Ureter (tissue), 1 donor: ENCODE measurements around the gene ANO2. TPM values are rescaled to one million over a fixed set of nuclear protein-coding genes. Genes with fewer than 3 reads are reported as not detected.
A peak's percentile ranks its signal among the peaks of the same experiment; 100 is the strongest.

Experiments
- DNase-seq: peaks from one replicate; pipeline ENCODE4 v3.0.0-alpha.2; 2020; ENCODE audit warnings: low spot score
- total RNA-seq: library from RNA; stranded (reverse); gene quantifications from one replicate; pipeline ENCODE4 v1.2.4, GENCODE V29; 2023
- donor health status: DM: yes; HTN: yes; CAD: no.

The ANO2 gene
- total RNA-seq: 4.2 TPM

DNA sequence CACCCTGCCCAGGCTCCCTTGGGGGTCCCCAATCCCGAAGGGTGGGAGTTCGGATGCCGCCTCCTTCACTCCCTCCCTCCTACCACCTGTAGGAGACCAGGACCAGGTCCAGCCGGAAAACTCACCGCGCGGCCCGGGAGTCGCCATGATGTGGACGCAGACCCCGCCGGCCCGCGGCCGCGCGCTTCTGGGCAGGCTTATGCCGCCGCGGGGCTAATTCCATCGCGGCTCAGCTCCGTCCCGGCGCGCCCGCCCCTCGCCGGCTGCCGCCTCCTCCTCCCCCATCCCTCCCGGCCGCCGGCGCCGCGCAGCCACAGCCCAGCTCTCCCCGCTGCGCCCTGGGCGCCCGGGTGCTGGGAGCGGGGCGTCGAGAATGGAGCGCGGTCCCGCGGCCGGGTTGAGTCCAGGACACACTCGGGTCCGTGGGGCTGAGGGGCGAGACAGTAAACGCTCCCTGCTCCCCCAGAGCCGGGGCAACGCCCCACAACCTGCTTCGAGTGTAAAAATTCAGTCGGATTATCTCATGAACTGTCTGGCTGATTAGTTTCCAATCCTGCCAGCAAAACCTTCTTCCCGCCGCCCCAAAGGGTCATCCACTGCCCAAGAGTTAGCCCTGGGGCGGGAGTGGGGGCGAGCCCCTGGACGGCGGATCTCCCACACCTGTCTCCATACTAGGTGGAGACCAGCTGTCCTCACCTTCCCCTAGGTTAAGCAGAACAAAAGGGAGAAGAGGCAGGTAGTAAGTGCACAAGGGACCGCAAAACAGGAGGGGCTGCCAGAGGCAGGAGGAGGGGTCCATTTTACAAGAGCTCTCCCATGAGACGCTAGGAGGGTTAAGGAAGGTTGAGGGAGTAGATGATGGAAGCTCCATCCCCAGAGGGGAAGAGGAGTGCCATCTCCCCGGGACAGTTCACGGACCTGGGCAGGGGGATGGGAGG, at the start of gene ANO2:
TSS of gene ANO2 (minus strand) at position 189 of the 938 bp plus-strand sequence. CDS start at position 147, 42 bp downstream.
- DNase-seq: no peak

GRCh38 chr12:5989621-5990020, 44.6 kb upstream of the ANO2 start:
- no peak for DNase-seq

DNA sequence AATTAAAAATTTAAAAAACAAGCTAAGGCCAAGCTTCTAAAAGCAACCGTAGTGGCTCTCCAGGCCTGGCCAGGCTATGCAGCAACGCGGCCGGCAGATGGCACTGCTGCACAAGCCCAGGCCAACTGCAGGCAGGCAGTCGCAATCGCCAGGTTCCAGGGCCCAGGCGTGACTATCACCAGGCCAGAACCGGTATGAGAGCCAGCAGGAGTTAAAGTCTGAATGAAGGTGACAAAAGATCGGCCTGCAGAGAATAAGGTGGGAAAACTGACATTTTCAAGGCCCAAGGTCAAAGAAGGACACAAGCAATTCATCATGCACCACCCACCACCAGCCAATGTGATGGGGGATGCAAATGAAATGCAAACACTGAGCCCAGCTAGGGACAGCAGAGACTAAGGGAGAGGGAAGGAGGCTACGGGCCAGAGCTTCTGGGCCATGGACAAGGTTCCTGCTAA, 43.6 kb upstream of the ANO2 start:
- peak; percentile 79 for DNase-seq

DNA sequence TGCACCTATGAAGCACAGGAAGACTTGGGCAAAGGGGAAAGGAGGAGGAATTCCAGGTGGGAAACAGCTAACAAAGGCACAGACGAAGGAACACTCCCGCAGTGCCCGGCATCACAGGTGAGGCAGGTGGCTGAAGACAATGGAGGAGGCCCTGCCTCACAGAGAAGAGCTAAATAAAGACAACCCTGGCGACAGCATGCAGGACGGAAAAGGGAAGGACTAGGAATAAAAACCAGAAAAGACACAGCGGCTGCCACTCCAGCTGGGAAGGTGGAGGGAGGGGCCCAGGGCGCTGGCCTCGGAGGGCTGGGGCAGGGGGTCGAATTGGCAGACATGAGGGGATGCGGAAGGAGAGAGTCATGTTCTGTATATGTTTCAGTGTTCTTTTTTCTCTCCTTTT, 43.0 kb upstream of the ANO2 start:
- no peak for DNase-seq

- no peak for DNase-seq
Observed at GRCh38 chr12:5987573-5987972, 42.5 kb upstream of the ANO2 start.

DNA sequence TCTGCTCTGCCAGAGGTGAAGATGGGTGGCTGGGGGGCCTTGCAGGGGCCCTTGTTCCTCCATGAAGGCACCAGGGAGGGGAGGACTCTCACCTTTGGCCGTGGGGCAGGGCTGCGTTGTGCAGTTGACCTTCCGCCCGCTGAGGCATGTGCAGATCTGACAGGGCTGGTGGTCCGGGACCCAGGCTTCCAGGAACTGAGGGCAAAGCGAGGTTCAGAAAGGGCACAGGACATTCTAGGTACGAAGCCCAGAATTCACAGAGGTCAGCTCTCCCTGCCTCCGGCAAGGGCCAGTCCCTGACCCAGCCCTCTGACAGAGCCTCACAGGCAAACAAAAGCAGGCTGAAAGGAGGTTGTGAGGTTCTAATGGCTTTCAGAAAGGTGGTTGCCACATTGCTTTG, 40.4 kb upstream of the ANO2 start:
- no peak for DNase-seq

DNA sequence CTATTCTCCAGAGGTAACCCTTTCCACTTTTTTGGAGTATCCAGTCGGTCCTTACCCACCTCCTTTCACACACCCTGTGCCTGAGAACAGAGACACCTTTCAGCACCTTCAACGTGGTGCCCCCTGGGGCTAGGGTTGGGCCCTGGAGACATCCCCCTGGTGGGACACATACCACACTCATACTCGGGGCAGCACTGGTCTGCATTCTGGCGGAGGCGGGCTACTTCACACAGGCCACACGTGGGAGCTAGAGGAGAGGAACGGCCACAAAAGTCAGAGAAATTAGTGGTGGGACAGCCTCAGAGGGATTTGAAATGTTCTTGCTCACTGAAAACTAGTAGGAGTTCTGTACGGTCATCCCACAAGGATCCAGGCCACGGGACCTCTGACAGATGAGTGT, 39.8 kb upstream of the ANO2 start:
- no peak for DNase-seq

GRCh38 chr12:5982106-5982505, 37.0 kb upstream of the ANO2 start:
- no peak for DNase-seq

GRCh38 chr12:5977556-5977955, 32.5 kb upstream of the ANO2 start:
- DNase-seq: no peak

- DNase-seq: no peak
Observed at GRCh38 chr12:5976711-5977110, 31.7 kb upstream of the ANO2 start.

GRCh38 chr12:5976196-5976595, 31.1 kb upstream of the ANO2 start:
- no peak for DNase-seq

DNA sequence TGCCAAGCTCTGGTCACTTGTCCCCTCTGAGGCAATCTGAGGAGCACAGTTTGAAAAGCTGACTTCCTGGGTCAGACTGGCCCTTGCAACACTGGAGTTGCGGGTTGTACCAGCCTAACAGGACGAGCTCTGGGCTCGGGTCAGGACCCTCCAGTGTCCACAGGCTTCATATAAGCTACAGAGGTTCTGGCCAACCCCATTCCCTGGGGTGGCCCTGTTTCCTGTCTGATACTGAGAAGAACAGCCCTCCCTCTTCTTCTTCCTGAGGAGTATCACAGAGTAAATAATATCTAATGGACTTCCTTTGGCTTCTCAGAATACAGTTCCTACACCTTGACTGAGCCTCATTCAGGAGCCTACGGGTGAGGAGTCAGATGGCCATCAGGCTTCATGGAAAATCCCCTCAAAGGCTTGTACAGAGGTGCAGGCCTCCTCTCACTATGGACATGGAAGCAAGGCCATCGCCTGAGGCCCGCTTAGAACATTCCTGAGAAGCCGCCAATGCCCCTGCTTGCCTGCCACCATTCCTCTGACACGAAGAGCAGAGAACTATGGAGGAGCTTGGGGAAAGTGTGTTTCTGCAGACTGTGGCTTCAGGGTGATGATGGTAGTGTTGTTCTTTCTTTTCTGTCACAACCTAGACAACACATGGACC, 28.5 kb upstream of the ANO2 start:
- DNase-seq: no peak

DNA sequence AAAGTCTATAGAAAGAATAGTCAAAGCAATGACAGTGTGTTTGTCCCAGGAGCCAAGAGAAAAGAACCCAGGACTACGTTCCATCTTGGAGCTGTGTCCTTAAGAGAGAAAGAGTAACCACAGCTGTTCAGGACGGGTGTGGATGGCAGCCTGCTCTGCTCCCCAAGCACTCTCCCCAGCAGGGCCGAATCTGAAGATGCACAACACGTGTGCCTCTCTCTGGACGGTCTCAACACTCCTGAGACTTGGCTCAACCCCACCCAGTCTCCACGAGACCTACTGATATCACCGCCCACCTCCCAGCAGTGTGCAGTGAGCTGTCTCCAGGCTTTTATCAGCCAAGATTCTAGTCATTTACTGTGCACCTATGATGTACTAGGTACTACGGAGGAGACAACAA, 27.3 kb upstream of the ANO2 start:
- DNase-seq: no peak

DNA sequence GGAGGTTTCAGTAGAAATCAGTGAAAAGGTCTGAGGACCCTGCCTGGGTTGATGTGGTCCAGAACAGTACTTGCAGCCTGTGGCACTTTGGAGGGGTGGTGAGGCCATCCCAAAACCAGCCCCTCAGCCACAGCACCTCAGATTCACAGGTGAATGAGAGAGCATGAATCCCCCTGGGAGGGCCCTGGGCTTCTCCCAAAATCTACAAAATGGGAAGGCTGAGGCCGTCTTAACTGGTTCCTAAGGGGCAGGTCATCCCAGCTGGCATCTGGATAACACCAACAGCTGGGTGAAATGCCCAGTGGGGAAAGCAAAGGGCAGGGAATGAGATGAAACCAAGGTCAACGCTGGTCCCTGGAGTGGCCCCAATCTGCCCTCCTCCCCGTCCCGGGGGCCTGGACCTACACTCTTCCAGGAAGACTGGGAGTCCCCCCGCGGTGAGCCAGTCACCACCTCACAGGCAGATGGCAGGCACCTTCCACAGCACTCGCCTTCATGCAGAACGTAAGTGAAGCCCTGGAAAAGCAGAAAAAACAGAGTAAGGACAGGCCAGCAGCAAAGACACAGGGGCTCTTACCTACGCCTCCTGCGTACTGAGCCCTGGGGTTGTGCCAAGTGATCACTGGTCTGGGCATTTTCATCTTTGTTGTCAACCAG, 26.3 kb upstream of the ANO2 start:
- no peak for DNase-seq

- DNase-seq: no peak
Observed at GRCh38 chr12:5969974-5970690, 25.1 kb upstream of the ANO2 start.

DNA sequence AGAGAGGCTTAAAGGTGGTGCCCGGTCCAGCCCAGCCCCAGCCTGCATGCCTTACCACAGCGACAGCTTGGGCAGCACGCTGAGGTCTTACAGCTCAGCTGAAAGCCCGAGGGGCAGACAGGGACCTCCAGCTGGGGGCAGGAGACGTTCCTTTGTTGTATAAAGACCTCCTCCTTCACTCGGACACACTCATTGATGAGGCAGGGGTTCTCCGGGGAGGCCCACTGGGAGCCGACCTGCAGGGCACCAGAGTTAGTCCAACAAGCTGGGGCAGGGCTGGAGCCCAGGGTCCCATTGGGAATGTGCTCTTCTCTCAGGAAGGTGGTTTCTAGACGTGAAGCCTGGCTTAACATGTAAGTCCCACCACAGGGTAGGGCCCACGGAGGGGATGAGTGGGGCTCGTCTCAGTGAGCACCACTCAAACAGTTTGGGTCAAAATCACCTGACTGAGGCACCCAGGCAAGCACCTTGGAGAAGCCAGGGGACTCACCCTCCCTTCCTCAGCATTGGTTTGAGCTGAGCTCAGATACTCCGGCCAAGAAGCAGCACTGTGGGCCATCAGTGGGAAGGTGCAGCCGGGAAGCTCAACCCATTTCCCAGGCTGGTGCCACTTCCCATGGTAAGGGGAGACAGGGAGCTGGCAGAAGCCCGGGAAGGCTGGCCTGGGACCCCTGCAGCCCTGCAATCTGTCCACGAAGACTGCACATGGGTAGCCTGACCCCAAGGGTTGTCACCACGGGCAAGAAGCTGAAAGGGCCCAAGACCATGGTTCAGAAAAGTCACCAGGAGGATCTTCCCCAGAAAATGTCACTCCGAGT, 24.3 kb upstream of the ANO2 start:
- DNase-seq: no peak

GRCh38 chr12:5967645-5968415, 22.8 kb upstream of the ANO2 start:
- no peak for DNase-seq

DNA sequence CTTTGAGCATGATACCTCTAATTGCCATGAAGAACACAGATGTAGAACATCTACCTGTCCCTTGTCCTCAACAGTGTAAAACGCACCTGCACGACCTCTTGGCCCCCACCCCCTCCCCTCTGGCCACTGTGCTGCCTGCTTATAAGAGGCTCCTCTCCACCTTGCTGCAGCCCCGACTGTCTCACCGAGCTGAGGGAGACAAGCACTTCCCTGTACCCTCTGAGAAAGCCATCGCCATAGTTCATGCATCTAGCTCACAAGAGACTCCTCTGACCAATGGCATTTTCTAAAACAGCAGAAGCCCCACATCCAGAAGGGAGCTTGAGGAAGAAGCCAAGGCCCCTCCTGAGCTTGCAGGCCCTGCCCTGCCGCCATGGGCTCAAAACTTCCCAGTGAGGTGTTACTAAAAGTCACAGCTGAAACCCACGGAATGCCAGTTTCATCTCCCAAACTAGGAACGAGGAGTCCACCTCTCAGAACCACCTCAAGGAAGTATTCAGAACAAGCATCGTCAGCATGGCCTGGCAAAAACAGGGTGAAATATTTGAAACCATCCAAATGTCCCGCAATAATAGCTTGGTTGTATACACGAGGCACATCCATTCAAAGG, 21.5 kb upstream of the ANO2 start:
- DNase-seq: no peak

DNA sequence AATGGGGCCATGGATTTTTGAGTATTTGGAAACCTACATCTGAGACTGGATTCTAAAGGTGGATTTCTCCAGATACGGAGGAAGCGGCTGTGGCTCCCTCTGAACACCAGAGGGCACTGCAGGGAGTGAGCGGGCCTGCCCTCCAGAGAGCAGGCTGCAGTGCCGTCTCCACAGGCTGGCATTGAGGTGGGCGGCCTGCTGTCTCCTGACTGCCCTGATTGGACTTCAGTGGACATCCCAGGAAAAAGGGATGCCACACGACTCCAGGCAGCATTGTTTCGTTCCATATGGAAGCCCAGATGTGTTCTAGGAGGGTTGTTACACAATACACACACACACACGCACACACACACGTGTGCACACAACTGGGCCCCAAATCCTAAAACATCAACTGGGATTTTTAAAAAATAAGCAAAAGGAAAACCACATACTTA, 20.9 kb upstream of the ANO2 start:
- DNase-seq: no peak
